ENCODE results near the gene DMRTC1. TPM values are rescaled to one million over a fixed set of nuclear protein-coding genes. Genes with fewer than 3 reads are reported as not detected.
"Not testable (repeated sequence)": the region's sequence is repeated elsewhere in the genome, so short reads cannot be mapped to it uniquely, and the experiment has no call there.

DMRTC1 gene, protein sequence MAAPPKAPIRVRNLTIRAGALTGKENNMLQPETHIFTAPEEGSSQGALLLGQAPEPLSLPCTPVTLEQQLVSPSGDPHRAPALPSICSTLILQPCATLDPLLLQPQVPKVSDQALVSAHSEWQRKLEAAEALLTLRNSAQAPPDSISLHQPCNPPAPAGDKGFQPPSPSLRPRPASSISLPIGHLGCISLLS
- total RNA-seq: under 1 TPM; 0.30 to 0.36 TPM

DNA sequence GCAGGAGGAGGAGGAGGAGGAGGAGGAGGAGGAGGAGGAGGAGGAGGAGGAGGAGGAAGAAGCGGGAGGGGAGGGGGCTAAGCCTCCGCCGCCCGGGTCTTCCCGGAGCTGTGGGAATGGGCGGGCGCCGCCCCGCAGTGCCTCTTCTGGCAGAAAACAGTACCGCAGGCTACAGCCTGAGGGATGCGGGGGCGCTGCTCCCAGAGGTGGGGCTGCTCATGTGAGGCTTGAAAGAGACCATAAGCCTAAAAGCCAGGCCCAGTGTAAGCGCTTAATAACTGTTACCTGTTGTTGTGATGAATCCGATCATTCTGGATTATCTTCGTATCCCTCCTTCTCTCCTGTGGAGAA, at the start of gene DMRTC1:
Gene DMRTC1 (minus strand): TSS at position 19 of the 351 bp plus-strand sequence. CDS start 68,143 bp downstream, outside the sequence.
- H3K27ac Mint-ChIP-seq; H3K9me3 Mint-ChIP-seq; H3K36me3 Mint-ChIP-seq (ENCODE audit: insufficient read depth in 2 of 2); H3K4me1 Mint-ChIP-seq (ENCODE audit: low read depth); DNase-seq; H3K27me3 Mint-ChIP-seq (ENCODE audit: low read depth); H3K4me3 Mint-ChIP-seq: not testable (repeated sequence)
- ATAC-seq (replicated peaks in 1 of 2): peak; percentile 74 to 80

DNA sequence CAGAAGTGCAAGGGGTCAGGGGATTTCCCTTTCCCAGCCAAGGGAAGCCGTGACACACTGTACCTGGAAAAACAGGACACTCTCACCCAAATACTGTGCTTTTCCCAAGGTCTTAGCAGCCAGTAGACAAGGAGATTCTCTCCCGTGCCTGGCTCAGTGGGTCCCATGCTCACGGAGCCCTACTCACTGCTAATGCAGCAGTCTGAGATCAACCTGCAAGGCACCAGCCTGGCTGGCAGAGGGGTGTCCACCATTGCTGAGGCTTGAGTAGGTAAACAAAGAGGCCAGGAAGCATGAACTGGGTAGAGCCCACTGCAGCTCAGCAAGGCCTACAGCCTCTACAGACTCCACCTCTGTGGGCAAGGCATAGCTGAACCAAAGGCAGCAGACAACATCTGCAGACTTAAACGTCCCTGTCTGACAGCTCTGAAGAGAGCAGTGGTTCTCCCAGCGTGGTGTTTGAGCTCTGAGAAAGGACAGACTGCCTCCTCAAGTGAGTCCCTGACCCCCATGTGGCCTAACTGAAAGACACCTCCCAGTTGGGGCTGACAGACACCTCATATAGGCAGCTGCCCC, 37.3 kb upstream of the DMRTC1 start:
- H3K4me3 Mint-ChIP-seq; H3K36me3 Mint-ChIP-seq (ENCODE audit: insufficient read depth in 2 of 2): not testable (repeated sequence)

DNA sequence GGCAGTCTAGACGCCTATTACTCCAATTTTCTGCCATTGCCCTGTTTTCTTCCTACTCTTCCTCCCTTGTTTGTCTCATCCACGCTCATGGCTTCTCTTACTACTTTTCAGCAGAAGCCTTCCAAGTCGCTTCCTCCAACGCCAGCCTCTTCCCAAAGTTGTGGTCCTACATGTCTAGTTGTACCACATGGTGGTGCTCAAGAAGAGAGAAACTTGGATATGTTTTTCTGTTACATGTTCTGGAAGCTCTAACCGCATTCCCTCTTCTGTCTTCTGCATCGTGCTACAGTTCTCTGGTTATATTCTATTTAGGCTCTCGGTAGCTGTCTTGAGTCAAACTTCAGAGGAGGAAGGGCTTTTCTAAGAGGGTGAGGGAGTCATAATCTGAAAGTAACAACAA, 31.2 kb upstream of the DMRTC1 start:
- H3K4me1 Mint-ChIP-seq (ENCODE audit: low read depth); H3K36me3 Mint-ChIP-seq (ENCODE audit: insufficient read depth in 2 of 2); H3K27me3 Mint-ChIP-seq (ENCODE audit: low read depth); ATAC-seq (replicated peaks in 1 of 2); H3K9me3 Mint-ChIP-seq; H3K4me3 Mint-ChIP-seq; H3K27ac Mint-ChIP-seq; DNase-seq: not testable (repeated sequence)

More for the DNA sequence above, 37.3 kb upstream of the DMRTC1 start:
- H3K9me3 Mint-ChIP-seq; ATAC-seq (replicated peaks in 1 of 2); DNase-seq; H3K27ac Mint-ChIP-seq; H3K4me1 Mint-ChIP-seq (ENCODE audit: low read depth): not testable (repeated sequence)
- peaks cover 24% of the 10 kb centered on the region for H3K27me3 Mint-ChIP-seq (ENCODE audit: low read depth)

DNA sequence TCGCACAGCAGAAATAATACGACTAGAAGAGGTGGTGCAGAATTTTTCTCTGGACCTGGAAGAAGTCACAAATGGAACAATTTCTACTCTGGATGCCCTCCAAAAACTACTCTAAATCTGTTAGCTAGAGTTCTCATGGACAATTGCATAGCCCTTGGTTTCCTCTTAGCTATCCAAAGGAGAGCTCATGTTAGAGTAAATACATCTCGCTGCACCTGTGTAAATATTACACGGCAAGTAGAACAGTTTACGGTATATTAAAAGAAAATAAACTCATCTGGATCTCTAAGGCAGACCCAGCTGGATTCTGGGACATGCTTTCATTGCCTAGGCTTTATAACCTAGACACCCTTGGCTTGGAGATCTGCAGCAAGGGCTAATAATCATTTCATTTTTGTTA, 28.2 kb upstream of the DMRTC1 start:
- not testable (repeated sequence) for H3K27ac Mint-ChIP-seq; H3K9me3 Mint-ChIP-seq; H3K4me1 Mint-ChIP-seq (ENCODE audit: low read depth); ATAC-seq (replicated peaks in 1 of 2); DNase-seq; H3K27me3 Mint-ChIP-seq (ENCODE audit: low read depth); H3K4me3 Mint-ChIP-seq; H3K36me3 Mint-ChIP-seq (ENCODE audit: insufficient read depth in 2 of 2)

DNA sequence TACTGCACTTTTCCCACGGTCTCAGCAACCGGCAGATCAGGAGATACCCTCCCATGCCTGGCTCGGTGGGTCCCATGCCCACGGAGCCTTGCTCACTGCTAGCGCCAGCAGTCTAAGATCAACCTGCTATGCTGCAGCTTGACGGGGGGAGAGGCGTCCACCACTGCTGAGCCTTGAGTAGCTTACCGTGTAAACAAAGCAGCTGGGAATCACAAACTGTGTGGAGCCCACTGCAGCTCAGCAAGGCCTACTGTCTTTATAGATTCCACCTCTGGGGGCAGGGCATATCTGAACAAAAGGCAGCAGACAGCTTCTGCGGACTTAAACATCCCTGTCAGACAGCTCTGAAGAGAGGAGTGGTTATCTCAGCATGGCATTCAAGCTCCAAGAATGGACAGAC, 16.3 kb upstream of the DMRTC1 start:
- H3K27me3 Mint-ChIP-seq (ENCODE audit: low read depth); ATAC-seq (replicated peaks in 1 of 2); H3K27ac Mint-ChIP-seq; H3K4me3 Mint-ChIP-seq; H3K36me3 Mint-ChIP-seq (ENCODE audit: insufficient read depth in 2 of 2); DNase-seq; H3K9me3 Mint-ChIP-seq; H3K4me1 Mint-ChIP-seq (ENCODE audit: low read depth): not testable (repeated sequence)

DNA sequence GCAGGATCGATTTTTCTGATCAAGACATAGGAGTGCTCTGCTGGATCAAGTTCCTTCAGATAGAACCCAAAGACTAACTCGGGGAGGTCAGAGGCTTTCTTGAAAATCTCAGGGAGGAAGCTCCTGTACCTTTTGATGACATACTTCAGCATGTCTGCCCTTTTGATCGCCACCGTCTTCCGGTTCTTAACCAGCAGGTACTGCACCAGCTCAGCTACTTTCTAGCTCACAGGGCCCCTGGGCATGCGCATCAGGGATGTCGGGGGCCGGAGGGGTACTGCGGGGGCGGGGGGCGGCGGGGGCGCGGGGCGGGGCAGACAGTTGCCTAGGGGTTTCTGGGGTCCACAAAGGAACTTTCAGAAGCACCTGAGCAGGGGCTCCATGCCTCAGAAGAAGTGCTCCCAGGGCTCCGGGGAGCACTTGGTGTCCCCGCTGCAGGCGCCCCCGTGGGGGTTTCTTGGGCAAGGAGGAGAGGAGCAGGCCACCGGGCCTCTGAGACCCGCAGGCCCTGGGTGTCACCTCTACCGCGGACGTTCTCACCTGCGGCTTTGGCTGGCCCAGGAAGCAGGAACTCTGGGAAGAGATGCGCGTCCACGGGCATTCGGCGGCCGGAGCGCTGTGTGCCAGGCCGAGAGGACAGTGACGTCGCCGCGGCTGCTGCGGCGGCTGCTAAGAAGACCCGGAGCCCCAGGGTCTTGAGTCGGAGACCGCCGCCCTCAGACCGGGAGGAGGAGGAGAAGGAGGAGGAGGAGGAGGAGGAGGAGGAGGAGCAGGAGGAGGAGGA, 410 bp downstream of the DMRTC1 start:
- not testable (repeated sequence) for DNase-seq

DNA sequence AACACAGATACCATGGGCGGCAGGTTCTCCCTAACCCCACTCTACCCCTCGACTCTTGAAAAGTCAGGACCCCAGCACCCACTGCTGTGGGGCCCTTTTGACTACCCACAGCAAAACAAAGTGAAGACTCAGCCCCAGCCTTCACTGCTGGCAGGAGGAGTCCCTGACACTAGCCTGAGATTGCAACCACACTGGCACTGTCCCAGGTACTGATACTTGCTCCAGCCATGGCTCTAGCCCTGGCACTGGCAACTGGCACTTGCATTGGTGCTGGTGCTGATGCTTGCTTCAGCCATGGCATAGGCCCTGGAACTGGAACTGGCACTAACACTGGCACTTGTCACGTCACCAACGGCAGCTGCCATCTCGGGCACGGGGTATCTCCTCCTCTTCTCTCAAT, 1.4 kb downstream of the DMRTC1 start:
- not testable (repeated sequence) for H3K9me3 Mint-ChIP-seq, H3K4me3 Mint-ChIP-seq

More for the DNA sequence above, 410 bp downstream of the DMRTC1 start:
- peak; percentile 84 to 87 for ATAC-seq (replicated peaks in 1 of 2)
- not testable (repeated sequence) for H3K4me1 Mint-ChIP-seq (ENCODE audit: low read depth); H3K4me3 Mint-ChIP-seq; H3K27ac Mint-ChIP-seq; H3K27me3 Mint-ChIP-seq (ENCODE audit: low read depth); H3K36me3 Mint-ChIP-seq (ENCODE audit: insufficient read depth in 2 of 2); H3K9me3 Mint-ChIP-seq

DNA sequence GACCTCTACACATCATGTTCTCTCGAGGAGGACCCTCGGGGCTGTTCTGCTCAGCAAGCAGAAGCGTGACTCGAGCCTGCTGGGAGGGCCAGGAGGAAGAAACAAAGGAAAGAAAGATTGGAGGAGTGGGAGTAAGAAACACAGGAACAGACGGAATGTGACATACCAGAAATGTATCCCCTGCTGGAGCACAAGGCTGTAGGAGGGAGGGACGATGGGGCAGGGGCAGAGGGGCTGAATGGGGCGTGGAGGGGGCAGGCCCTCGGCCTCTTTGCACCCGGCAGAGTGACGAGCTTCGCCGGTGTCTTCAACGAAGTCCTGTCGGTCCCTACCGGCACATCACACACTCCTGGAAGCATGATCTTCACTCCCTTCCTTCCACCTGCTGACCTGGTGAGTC, 5.7 kb downstream of the DMRTC1 start, which contains the start of gene FAM236A:
Gene FAM236A (plus strand): TSS at position 301 of the 400 bp plus-strand sequence. CDS start 57 bp downstream, at position 358.
- not testable (repeated sequence) for H3K27me3 Mint-ChIP-seq (ENCODE audit: low read depth); DNase-seq

More for the DNA sequence above, 1.4 kb downstream of the DMRTC1 start:
- not testable (repeated sequence) for H3K4me1 Mint-ChIP-seq (ENCODE audit: low read depth); H3K27me3 Mint-ChIP-seq (ENCODE audit: low read depth); H3K27ac Mint-ChIP-seq; ATAC-seq (replicated peaks in 1 of 2); H3K36me3 Mint-ChIP-seq (ENCODE audit: insufficient read depth in 2 of 2); DNase-seq

DNA sequence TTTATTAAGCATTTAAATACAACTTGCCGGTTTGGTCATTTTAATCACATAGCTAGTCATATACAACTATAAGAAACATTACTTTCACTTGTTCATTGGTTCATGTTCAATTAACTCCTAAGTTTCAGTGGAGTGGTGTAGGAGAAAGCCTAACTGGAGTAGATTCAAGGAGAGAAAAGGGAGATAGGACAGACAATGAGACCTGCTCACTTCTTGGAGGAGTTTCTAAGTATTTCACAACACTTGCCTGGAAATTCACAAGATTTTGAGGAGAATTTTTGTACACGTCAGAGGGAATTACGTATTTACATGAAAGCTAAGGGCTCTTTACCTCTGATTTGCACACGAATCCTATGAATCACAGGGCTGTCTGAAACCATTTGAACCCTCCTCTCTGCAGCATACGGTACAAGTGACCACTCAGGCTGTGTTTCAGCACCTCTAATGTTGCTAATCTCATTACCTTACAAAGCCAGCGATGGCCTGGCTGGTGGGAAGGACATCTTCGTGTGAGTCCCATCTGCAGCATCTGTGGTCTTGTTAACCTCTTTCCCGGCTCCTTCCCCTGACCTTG, 6.7 kb downstream of the DMRTC1 start:
- DNase-seq; H3K36me3 Mint-ChIP-seq (ENCODE audit: insufficient read depth in 2 of 2); H3K4me3 Mint-ChIP-seq; ATAC-seq (replicated peaks in 1 of 2); H3K9me3 Mint-ChIP-seq; H3K4me1 Mint-ChIP-seq (ENCODE audit: low read depth); H3K27ac Mint-ChIP-seq; H3K27me3 Mint-ChIP-seq (ENCODE audit: low read depth): not testable (repeated sequence)

More for the DNA sequence above, 5.7 kb downstream of the DMRTC1 start, which contains the start of gene FAM236A:
- not testable (repeated sequence) for ATAC-seq (replicated peaks in 1 of 2); H3K4me3 Mint-ChIP-seq; H3K36me3 Mint-ChIP-seq (ENCODE audit: insufficient read depth in 2 of 2); H3K4me1 Mint-ChIP-seq (ENCODE audit: low read depth); H3K27ac Mint-ChIP-seq; H3K9me3 Mint-ChIP-seq

DNA sequence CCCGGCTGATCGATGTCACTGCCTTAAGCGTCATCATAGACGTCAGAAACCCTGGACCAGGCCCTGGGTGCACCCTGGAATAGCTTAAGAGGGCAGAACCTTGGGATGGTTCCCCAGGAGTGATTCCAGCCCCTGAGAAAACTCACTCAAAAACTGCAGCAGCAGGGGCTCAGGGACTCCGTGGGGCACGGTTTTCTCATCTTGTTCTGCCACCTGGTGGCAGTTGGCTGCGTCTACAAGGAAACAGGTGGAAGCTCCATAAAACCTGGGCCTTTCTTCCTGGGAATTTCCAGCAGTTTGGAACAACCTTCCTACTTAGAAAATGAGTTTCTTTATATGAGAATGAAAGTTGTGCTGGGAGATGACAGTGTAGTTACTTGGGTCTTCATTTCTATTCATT, 7.2 kb downstream of the DMRTC1 start:
- not testable (repeated sequence) for DNase-seq; H3K36me3 Mint-ChIP-seq (ENCODE audit: insufficient read depth in 2 of 2); H3K4me3 Mint-ChIP-seq; H3K9me3 Mint-ChIP-seq; H3K27ac Mint-ChIP-seq; H3K4me1 Mint-ChIP-seq (ENCODE audit: low read depth); ATAC-seq (replicated peaks in 1 of 2); H3K27me3 Mint-ChIP-seq (ENCODE audit: low read depth)

DNA sequence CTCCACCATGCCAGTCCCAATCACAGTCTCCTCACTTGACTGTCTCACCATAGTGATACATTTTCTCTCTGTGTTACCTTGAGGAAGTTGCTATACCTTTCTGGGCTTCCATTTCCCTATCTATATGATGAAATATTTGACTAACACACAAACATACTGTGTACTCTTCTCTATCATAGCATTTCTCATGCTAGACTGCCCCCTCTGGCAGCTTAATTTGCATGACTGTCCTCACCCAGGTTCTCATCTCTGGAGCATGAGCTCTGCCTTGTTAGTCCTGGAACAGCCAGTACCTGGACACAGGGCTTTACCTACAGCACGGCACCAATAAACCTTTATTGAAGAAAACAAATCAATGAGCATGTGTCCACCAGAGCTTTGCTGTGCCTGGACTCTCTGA, 11.4 kb downstream of the DMRTC1 start:
- not testable (repeated sequence) for H3K9me3 Mint-ChIP-seq, DNase-seq

DNA sequence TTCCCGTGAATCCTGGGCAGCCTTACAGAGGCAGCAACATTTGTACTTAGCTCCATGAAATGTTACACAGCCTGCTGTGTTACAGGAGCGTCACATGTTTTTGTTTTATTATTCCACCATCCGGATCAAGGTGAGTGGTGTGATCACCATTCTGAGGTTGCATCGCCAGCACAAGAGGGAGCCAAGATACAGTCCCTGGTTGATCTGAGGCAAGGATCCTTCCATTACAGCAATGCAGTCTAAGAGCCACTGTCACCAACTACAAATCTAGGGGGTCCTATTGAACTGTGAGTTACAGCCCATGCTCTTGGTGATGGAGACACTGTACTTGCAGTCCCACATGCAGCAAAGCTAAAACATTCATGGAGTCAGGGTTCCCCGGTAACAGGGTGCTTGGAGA, 27.5 kb downstream of the DMRTC1 start:
- H3K27me3 Mint-ChIP-seq (ENCODE audit: low read depth); H3K36me3 Mint-ChIP-seq (ENCODE audit: insufficient read depth in 2 of 2); H3K4me1 Mint-ChIP-seq (ENCODE audit: low read depth); H3K9me3 Mint-ChIP-seq; ATAC-seq (replicated peaks in 1 of 2); DNase-seq; H3K4me3 Mint-ChIP-seq; H3K27ac Mint-ChIP-seq: not testable (repeated sequence)

More for the DNA sequence above, 11.4 kb downstream of the DMRTC1 start:
- not testable (repeated sequence) for H3K4me3 Mint-ChIP-seq; H3K27me3 Mint-ChIP-seq (ENCODE audit: low read depth); H3K4me1 Mint-ChIP-seq (ENCODE audit: low read depth); H3K36me3 Mint-ChIP-seq (ENCODE audit: insufficient read depth in 2 of 2); H3K27ac Mint-ChIP-seq
- ATAC-seq (replicated peaks in 1 of 2): peak in 1 of 2 donors; percentile 48

DNA sequence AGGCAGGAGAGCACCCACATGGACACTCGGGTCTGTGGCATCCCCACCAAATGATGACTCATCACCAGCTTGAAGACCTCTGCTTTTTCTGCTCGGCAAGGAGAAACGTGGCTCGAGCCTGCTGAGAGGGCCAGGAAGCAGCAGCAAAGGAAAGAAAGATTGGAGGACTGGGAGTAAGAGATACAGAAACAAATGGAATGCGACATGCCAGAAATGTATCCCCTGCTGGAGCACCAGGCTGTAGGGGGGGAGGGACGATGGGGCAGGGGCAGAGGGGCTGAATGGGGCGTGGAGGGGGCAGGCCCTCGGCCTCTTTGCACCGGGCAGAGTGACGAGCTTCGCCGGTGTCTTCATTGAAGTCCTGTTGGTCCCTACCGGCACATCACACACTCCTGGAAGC, 31.3 kb downstream of the DMRTC1 start, which contains the start of gene FAM236C:
Gene FAM236C (plus strand): TSS at position 301 of the 400 bp plus-strand sequence. CDS start 100 bp downstream, outside the sequence.
- DNase-seq; H3K27me3 Mint-ChIP-seq (ENCODE audit: low read depth); H3K27ac Mint-ChIP-seq; ATAC-seq (replicated peaks in 1 of 2); H3K4me3 Mint-ChIP-seq; H3K4me1 Mint-ChIP-seq (ENCODE audit: low read depth); H3K36me3 Mint-ChIP-seq (ENCODE audit: insufficient read depth in 2 of 2); H3K9me3 Mint-ChIP-seq: not testable (repeated sequence)

Data from activated T-cell treated with anti-CD3 and anti-CD28 coated beads, Interleukin-2, amount 50 U/mL, for 72 hours (primary cell).